ENCODE measurements around the gene PRKCB.

DNA sequence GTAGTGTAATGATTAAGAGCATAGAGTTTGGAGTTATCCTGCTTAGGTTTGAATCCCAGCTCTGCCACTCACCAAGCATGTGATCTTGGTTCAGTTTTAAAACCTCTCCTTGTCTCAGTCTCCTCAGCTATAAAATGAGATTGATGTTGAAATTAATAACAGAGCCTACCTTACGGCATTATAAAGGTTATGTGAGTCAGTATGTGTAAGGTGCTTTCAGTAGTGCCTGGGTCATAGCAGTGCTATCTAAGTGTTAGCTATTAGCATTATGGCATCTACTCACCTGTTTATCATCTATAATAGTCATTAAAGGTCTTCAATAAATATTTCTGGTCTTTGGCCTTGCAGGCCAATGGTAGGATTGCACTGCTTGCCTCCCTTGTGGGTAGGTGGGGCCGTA lies 53.4 kb downstream of the PRKCB start:
- TF ChIP-seq POLR2A (IDR thresholded peaks at IDR 0.05): no peak
- TF ChIP-seq, protein P1, sequence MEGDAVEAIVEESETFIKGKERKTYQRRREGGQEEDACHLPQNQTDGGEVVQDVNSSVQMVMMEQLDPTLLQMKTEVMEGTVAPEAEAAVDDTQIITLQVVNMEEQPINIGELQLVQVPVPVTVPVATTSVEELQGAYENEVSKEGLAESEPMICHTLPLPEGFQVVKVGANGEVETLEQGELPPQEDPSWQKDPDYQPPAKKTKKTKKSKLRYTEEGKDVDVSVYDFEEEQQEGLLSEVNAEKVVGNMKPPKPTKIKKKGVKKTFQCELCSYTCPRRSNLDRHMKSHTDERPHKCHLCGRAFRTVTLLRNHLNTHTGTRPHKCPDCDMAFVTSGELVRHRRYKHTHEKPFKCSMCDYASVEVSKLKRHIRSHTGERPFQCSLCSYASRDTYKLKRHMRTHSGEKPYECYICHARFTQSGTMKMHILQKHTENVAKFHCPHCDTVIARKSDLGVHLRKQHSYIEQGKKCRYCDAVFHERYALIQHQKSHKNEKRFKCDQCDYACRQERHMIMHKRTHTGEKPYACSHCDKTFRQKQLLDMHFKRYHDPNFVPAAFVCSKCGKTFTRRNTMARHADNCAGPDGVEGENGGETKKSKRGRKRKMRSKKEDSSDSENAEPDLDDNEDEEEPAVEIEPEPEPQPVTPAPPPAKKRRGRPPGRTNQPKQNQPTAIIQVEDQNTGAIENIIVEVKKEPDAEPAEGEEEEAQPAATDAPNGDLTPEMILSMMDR (IDR thresholded peaks at IDR 0.05): no peak
